Measurements from ENCODE around the gene ERC2. TPM values are rescaled to one million over a fixed set of nuclear protein-coding genes. Genes with fewer than 3 reads are reported as not detected.
A peak's percentile ranks its signal among the peaks of the same experiment; 100 is the strongest.

ERC2 gene
- total RNA-seq, 2 experiments from 2014 or later: not detected

GRCh38 chr3:55719508-55719907 lies 748.8 kb downstream of the ERC2 start:
- intact Hi-C loops (cut with micrococcal nuclease; ENCODE audit: unreplicated experiment): no loop called here
- H2AFZ ChIP-seq (ENCODE audit: low read length): peak overlapping the region; percentile 96
- no peaks in the 10 kb centered on the region for H3K79me2 ChIP-seq (ENCODE audit: insufficient read depth, low read depth, low read length)
- DNase-seq (ENCODE audit: low spot score): no peak
- no peak for TF ChIP-seq EZH2phosphoT487 (IDR thresholded peaks at IDR 0.05; ENCODE audit: borderline replicate concordance, low read depth, low read length)
- no peak for TF ChIP-seq CTCF (conservative IDR thresholded peaks at IDR 0.05; ENCODE audit: low read length)
- ChIA-PET CTCF (ENCODE audit: unreplicated experiment) (no interaction called here), POLR2A (interaction anchor here (1.1 kb wide), 1 partner anchor 32 kb away, joined by 3 read pairs; no protein-coding TSS in a partner anchor)
- H3K9me3 ChIP-seq (ENCODE audit: low read length): no peaks in the 10 kb centered on the region
- no peaks in the 10 kb centered on the region for H4K20me1 ChIP-seq (ENCODE audit: insufficient read depth, low read length)
- peak overlapping the region; percentile 51 for H3K4me2 ChIP-seq (ENCODE audit: low read length)
- no peaks in the 10 kb centered on the region for H3K9me2 ChIP-seq (ENCODE audit: insufficient read depth, low read length)
- no TSS peak for BruUV-seq (replicated peaks)
- peak overlapping the region; percentile 14 for H3K27ac ChIP-seq (ENCODE audit: low read depth, low read length, poor library complexity, severe bottlenecking)
- H3K4me3 ChIP-seq (ENCODE audit: low read depth, low read length, poor library complexity, severe bottlenecking): no peak overlapping the region
- no peaks in the 10 kb centered on the region; the same call in 1 of the 2 replicates for H3K36me3 ChIP-seq (ENCODE audit: insufficient read depth, low read length)
- H3K4me1 ChIP-seq (ENCODE audit: insufficient read depth, low read length, poor library complexity, severe bottlenecking): peaks cover 73% of the 10 kb centered on the region

DNA sequence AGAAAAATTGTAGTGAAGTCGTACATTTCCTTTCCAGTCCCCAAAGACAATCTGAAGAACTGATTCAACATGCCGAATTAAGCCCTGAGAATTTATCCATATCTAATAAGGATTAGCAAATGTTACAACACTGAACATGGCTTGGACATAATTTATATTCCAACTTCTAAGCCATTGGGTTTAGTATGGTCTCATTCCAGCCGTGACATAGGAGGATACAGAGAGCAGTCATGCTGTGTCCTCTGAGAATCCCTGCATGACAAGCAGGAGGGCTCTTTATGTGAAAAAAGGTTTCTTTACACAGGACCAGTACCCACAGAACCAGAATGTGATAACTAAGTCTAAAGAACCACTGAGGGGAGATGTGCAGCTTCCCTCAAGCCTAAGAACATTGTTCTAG lies 749.3 kb downstream of the ERC2 start:
- Histone ChIP-seq H4K20me1 (ENCODE audit: insufficient read depth, low read length) (no peaks in the 10 kb centered on the region), H2AFZ (ENCODE audit: low read length) (peak overlapping the region; percentile 96), H3K4me1 (ENCODE audit: insufficient read depth, low read length, poor library complexity, severe bottlenecking) (peaks cover 68% of the 10 kb centered on the region), H3K4me3 (ENCODE audit: low read depth, low read length, poor library complexity, severe bottlenecking) (no peak overlapping the region), H3K9me3 (ENCODE audit: low read length) (no peaks in the 10 kb centered on the region), H3K27ac (ENCODE audit: low read depth, low read length, poor library complexity, severe bottlenecking) (peak overlapping the region; percentile 14), H3K9me2 (ENCODE audit: insufficient read depth, low read length) (no peaks in the 10 kb centered on the region), H3K4me2 (ENCODE audit: low read length) (peak overlapping the region; percentile 51), H3K36me3 (ENCODE audit: insufficient read depth, low read length) (no peaks in the 10 kb centered on the region; the same call in 1 of the 2 replicates), H3K79me2 (ENCODE audit: insufficient read depth, low read depth, low read length) (no peaks in the 10 kb centered on the region)
- no TSS peak for BruUV-seq (replicated peaks)
- TF ChIP-seq EZH2phosphoT487 (IDR thresholded peaks at IDR 0.05; ENCODE audit: borderline replicate concordance, low read depth, low read length): no peak
- TF ChIP-seq CTCF (conservative IDR thresholded peaks at IDR 0.05; ENCODE audit: low read length): no peak
- no peak for DNase-seq (ENCODE audit: low spot score)
- intact Hi-C loops (cut with micrococcal nuclease; ENCODE audit: unreplicated experiment): no loop called here
- POLR2A ChIA-PET: interaction anchor here (1.1 to 1.4 kb wide), 2 partner anchors 28 to 32 kb away, joined by 3 to 4 read pairs; no protein-coding TSS in a partner anchor
- CTCF ChIA-PET (ENCODE audit: unreplicated experiment): no interaction called here

DNA sequence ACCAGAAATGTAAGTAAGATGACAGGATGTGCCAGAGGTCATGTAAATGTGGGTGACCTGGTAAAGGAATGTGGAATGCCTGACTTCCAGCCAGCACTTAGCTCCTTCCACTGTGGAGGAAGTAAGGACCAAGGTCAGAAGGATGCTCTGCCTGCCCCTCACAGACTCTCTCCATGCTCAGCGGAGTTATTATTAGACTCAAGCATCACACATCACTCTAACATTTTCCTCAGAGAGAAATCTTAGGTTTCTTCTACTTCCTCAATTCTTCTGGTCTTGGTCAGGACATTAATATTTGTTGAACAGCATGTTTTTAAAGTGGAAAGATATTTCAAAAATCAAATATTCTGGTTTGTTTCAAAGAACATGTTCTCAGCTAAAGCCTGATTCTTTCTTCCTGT lies 749.7 kb downstream of the ERC2 start:
- POLR2A ChIA-PET: interaction anchor here (0.6 to 1.6 kb wide), 4 partner anchors 24 to 41 kb away, joined by 3 to 6 read pairs (median 4); no protein-coding TSS in a partner anchor
- no peaks in the 10 kb centered on the region; the same call in 1 of the 2 replicates for H3K36me3 ChIP-seq (ENCODE audit: insufficient read depth, low read length)
- peak overlapping the region; percentile 51 for H3K4me2 ChIP-seq (ENCODE audit: low read length)
- CTCF ChIA-PET (ENCODE audit: unreplicated experiment): no interaction called here
- no peaks in the 10 kb centered on the region for H3K9me2 ChIP-seq (ENCODE audit: insufficient read depth, low read length)
- intact Hi-C loops (cut with micrococcal nuclease; ENCODE audit: unreplicated experiment): no loop called here
- peak overlapping the region; percentile 96 for H2AFZ ChIP-seq (ENCODE audit: low read length)
- H3K9me3 ChIP-seq (ENCODE audit: low read length): no peaks in the 10 kb centered on the region
- H3K79me2 ChIP-seq (ENCODE audit: insufficient read depth, low read depth, low read length): no peaks in the 10 kb centered on the region
- H3K4me3 ChIP-seq (ENCODE audit: low read depth, low read length, poor library complexity, severe bottlenecking): no peak overlapping the region
- no peak for DNase-seq (ENCODE audit: low spot score)
- BruUV-seq (replicated peaks): no TSS peak
- H3K4me1 ChIP-seq (ENCODE audit: insufficient read depth, low read length, poor library complexity, severe bottlenecking): peaks cover 64% of the 10 kb centered on the region
- H3K27ac ChIP-seq (ENCODE audit: low read depth, low read length, poor library complexity, severe bottlenecking): peak overlapping the region; percentile 14
- H4K20me1 ChIP-seq (ENCODE audit: insufficient read depth, low read length): no peaks in the 10 kb centered on the region
- TF ChIP-seq CTCF (conservative IDR thresholded peaks at IDR 0.05; ENCODE audit: low read length) (no peak), EZH2phosphoT487 (IDR thresholded peaks at IDR 0.05; ENCODE audit: borderline replicate concordance, low read depth, low read length) (no peak)

Data from OCI-LY7 (cell line).